ENCODE data around the gene TMEM52.
"Not testable (repeated sequence)": the region's sequence is repeated elsewhere in the genome, so short reads cannot be mapped to it uniquely, and the experiment has no call there.

Gene TMEM52

DNA sequence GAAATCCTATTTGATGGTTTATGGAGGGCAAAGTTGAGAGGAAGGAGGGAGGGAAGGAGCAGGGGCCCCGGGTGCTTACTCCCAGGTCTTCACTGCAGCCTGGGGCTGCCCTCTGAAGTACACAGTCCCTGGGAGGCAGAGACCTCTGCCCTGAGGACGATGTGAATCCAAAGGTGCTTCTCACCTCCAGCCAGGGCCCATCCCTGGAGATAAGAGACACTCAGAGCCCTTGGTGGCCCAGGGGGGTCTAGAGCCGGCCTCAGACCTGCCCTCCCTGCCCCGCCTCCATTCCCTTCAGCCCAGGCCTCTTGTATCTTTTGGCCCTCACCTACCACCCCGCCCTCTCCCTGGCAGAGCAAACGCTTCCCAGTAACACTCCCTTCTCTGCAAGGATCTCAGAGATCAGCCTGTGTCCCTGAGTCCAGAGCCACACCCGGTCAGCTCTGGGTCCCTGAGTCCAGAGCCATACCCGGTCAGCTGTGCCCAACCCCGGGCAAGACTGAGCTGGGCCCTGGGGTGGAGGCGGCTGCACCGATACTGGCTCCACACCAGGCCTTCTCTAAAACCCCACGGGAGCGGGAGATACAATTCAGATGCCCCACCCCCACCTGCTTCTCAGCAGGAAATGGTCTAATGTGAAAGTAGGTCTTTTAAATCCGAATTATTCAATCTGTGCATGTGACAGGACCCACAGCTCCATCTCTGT is 24.6 kb downstream of the TMEM52 start:
- no peak for DNase-seq (ENCODE audit: low read depth, low spot score)

- no peak for DNase-seq (ENCODE audit: low read depth, low spot score)
Measured at GRCh38 chr1:1893997-1894353, 25.1 kb downstream of the TMEM52 start.

DNA sequence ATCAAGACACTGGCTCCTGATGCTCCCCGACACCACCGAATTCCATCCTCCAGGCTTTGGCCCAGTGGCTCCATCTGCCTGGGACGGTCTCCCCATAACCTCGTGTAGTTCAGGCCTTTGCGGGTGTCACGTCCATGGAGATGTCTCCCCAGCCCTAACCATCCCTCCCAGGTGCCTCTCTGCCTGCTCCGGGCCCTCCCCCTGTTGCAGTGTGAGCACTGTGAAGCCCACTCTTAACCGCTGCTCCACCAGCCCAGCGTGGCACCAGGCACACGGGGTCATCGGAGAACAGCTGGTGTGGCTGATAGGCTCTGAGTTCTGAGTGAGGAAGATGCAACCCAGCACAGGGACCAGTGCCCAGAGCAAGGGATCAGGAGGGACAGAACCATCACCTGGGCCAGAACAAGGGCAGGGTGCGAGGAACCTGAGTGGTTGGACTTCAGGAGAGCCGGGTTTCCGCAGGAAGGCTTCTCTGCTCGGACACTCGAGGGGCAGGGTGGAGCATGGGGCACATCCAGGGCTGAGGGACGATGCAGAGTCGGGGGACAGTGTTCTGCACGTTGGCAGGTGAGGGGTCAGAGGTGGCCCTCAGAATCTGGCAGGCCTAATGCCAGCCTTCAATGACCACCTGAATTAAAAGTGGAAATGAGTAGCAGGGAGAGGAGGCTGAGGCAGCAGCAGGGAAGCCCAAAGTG is 25.6 kb downstream of the TMEM52 start:
- DNase-seq (ENCODE audit: low read depth, low spot score) = no peak

DNA sequence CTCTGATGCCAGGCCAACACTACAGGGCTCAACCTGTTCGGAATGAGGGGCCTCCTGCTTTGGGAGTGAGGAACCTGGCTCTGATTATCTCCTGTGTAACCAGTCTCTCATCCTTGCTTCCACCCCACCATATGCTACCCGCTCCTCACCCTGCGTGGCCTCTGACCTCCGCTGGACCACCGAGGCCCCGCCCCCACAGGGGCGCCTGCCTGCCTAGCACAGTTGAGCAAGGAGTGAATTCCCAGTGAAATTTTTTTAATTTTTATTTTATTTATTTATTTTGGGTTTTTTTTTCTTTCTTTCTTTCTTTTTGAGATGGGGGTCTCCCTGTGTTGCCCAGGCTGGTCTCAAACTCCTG is 26.3 kb downstream of the TMEM52 start:
- DNase-seq (ENCODE audit: low read depth, low spot score) = no peak

GRCh38 chr1:1892079-1892762 is 26.9 kb downstream of the TMEM52 start:
- DNase-seq (ENCODE audit: low read depth, low spot score) = no peak

- no peak for DNase-seq (ENCODE audit: low read depth, low spot score)
Measured at GRCh38 chr1:1891349-1892078, 27.6 kb downstream of the TMEM52 start.

DNA sequence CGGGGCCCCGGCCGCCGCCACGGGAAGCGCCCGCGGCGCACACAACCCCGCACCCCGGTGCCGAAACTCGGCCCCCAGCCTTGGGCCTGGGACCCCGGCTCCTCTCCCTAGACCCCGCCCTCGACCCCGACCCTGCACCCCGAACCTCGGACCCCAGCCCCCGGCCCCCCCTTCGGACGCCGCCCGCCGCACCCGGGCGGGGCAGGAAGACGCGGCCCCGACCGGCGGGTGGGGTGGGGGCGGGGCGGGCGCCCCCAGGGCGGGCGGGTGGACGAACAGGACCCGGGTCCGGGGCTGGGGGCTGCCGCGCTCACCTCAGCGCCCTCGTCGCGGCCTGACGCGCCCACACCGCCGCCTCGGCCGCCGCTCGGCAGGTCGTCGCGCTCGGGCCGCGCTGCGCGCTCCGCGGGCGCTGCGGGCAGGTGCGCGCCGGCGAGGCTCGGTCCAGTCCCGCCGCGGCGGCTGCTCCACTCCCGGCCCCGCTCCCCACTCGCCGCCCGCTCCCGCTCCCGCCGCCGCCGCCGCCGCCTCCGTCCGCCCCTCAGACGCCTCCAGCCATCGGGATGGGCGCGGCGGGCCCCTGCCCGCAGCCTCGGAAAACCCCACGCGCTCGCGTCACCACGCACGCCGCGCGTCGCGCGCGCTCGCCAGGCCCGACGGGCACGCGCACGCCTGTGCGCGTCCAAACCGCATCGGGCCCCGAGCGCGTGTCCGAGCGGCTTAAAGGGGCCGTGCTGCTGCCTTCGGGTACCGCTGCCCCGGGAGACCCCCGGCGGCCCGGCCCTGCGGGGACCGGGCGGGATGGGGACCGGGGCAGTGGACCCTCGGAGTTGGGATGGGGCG is 28.4 kb downstream of the TMEM52 start, which contains the start of gene GNB1:
Gene GNB1 (minus strand): TSS at position 582 of the 843 bp plus-strand sequence. CDS start 65,634 bp downstream, outside the sequence.
- DNase-seq (ENCODE audit: low read depth, low spot score) = no peak

- DNase-seq (ENCODE audit: low read depth, low spot score) = no peak
Measured at GRCh38 chr1:1889847-1890505, 29.1 kb downstream of the TMEM52 start.

DNA sequence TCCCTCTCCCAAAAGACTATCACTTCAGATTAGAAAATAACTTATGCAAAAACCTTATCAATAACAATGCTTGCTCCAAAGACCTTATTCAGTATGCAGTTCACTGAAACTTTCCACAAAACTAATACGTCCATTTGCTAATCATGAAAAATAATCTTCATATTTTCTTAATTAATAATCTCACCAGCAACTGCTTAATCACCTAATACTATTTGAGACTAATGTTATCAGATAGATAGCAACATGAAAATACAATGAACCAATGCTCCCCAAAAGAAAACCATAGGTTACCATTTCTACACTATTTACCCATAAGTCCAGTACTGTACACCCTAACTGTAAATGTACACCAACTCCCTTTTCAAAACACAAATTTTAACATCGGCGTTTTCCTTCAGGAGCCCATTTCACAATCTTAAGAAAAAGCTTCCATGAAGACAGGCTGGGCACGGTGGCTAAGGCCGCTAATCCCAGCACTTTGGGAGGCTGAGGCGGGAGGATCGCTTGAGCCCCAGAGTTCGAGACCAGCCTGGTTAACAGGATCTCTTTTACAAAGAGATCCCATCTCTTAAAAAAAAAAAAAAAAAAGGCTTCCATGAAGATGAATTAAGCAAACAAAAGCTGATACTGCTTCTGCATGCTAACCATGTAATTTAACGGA is 29.9 kb downstream of the TMEM52 start:
- DNase-seq (ENCODE audit: low read depth, low spot score) = no peak

GRCh38 chr1:1883890-1884289 is 35.2 kb downstream of the TMEM52 start:
- not testable (repeated sequence) for DNase-seq (ENCODE audit: low read depth, low spot score)

- DNase-seq (ENCODE audit: low read depth, low spot score) = no peak
Measured at GRCh38 chr1:1883092-1883873, 35.8 kb downstream of the TMEM52 start.

DNA sequence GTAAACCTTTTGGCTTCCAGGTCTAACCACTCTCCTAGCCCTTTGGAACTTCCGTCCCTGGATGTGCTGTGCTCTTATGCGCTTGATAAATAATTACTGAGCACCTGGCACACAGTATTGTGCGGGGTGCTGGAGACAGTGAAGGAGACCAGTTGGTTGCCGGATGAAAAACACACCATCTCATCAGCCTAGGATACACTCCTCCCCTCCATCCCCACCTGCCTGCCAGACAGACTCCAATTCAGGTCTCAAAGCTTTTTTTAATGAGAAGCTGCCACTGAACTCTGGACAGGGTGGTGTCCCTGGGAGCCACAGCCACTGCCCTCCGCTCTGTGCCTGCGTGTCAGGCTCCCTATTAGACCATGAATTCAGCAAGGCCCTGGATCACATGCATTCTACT is 37.4 kb downstream of the TMEM52 start:
- DNase-seq (ENCODE audit: low read depth, low spot score) = no peak

DNA sequence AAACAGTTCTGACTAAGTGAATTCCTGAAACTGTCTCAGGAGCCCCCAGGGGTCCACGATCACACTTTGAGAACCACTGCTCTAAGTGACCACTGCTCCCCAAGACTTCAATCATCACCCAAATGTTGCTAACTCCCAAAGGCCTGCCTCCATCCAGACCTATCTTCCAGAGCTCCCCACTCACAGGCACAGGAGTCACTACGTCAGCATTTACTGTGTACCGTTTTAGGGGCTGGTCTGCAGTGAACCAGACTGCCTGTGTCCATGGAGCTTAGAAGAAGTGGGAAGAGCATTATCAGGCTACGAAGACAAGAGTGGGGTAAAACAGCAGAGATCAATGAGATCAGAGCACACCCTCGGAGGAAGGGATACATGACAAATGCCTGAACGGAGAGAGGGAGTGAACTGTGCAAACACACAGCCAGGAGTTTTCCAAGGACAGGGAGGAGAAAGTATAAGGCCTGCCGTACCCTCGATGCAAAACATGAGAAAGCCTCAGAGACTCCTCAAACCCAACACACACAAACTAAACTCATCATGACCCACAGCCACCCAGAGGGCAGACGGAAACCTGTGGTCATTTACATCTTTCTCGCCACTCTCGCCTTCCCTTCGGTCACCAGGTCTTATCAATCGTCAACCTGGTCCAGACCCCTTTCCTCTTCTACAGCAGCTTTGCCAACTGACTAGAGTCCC is 38.3 kb downstream of the TMEM52 start:
- DNase-seq (ENCODE audit: low read depth, low spot score) = no peak

GRCh38 chr1:1879942-1880341 is 39.1 kb downstream of the TMEM52 start:
- no peak for DNase-seq (ENCODE audit: low read depth, low spot score)

DNA sequence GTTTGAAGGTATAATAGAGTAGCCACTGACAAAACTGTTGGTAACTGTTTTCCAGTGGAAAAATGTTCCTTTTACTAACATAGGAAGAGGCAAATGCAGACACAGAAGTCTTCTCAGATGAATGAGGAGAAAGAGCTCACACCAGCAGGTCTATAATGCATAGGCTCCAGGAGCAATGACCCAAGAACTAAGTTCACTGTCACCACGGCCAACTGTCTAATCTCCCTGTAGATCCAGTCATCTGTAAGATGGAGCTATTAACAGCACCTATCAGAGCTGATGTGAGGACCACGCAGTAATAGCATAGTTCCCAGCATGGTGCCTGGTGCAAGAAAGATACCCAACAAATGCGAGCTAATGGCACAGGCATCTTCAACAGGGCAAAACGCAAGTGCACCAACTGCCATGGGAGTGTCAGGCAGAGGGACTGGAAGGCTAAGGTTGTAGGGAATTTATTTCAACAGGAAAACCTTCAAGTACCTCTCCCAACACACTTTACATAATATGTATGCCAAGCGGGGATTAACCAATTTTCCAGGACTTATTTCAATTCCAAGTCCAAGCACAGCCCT is 41.1 kb downstream of the TMEM52 start:
- no peak for DNase-seq (ENCODE audit: low read depth, low spot score)

- DNase-seq (ENCODE audit: low read depth, low spot score) = no peak
Measured at GRCh38 chr1:1876335-1876930, 42.6 kb downstream of the TMEM52 start.

GRCh38 chr1:1875932-1876331 is 43.1 kb downstream of the TMEM52 start:
- DNase-seq (ENCODE audit: low read depth, low spot score) = no peak

DNA sequence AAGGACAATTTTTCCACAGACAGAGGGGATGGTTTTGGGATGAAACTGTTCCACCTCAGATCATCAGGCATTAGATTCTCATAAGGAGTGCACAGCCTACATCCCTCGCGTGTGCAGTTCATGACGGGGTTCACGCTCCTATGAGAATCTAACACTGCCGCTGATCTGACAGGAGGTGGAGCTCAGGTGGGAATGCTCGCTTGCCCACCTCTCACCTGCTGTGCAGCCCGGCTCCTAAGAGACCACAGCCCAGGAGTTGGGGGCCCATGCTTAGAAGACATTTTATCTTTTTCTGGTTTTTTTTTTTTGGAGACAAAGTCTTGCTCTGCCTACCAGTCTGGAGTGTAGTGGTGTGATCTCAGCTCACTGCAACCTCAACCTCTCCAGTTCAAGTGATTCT is 44.2 kb downstream of the TMEM52 start:
- no peak for DNase-seq (ENCODE audit: low read depth, low spot score)

Data from iPS DF 19.7 (cell line).